Esophagus squamous epithelium (tissue), 5 donors: ENCODE measurements around the gene RINL. TPM values are rescaled to one million over a fixed set of nuclear protein-coding genes. Genes with fewer than 3 reads are reported as not detected.

Experiments used
- DNase-seq: peaks from one replicate; lab custom pipeline; 2025; lab: John Stamatoyannopoulos, UW
- H3K27ac ChIP-seq, 4 donors: fragments of 200-600 bp; sonication (generic); one replicate each; pipeline ENCODE4 v1.5.1; 2016 to 2019; ENCODE audit warnings: mild to moderate bottlenecking in 1 of 4
- H3K27me3 ChIP-seq, 4 donors: fragments of 200-600 bp; sonication (generic); 1 replicate in 3 of 4; 2 replicates in 1 of 4; pipeline versions ENCODE4 v1.5.1 to v1.6.0; 2017 to 2021; ENCODE audit warnings: antibody characterized with exemption in 1 of 4
- H3K36me3 ChIP-seq, 3 donors: fragments of 200-600 bp; sonication (generic); one replicate each; pipeline ENCODE4 v1.5.1; 2016 to 2019
- H3K4me1 ChIP-seq, 3 donors: fragments of 200-600 bp; sonication (generic); one replicate each; pipeline ENCODE4 v1.5.1; 2017 to 2019
- H3K4me3 ChIP-seq, 4 donors: fragments of 200-600 bp; sonication (generic); 1 replicate in 3 of 4; 2 replicates in 1 of 4; pipeline ENCODE4 v1.5.1; 2016 to 2019; ENCODE audit warnings: mild to moderate bottlenecking in 2 of 4, moderate library complexity in 1 of 4
- H3K9me3 ChIP-seq, 3 donors: fragments of 200-600 bp; sonication (generic); one replicate each; pipeline ENCODE4 v1.5.1; 2016 to 2019
- CTCF ChIP-seq, 6 experiments: fragments of 450-650 bp in 4 of 6; fragments of 200-600 bp in 2 of 6; sonication (generic) in 2 of 6; IDR thresholded peaks; one replicate each; pipeline ENCODE4 v1.5.1; 2016 to 2019; ENCODE audit warnings: antibody characterized with exemption in 6 of 6, mild to moderate bottlenecking in 4 of 6, moderate library complexity in 4 of 6
- POLR2A ChIP-seq, 4 donors: fragments of 450-650 bp; IDR thresholded peaks; one replicate each; pipeline ENCODE4 v1.6.1; 2017; ENCODE audit warnings: antibody characterized with exemption in 4 of 4, mild to moderate bottlenecking in 4 of 4, moderate library complexity in 3 of 4
- WGBS, 2 donors: methylation state at CpG; one replicate each; pipeline ENCODE4 v1.1.5; 2018; 5-methylcytosine and 5-hydroxymethylcytosine counted together
- intact Hi-C: fragments of 100-400 bp; cut with DNase I; formaldehyde crosslinking; loops from one replicate; pipeline ENCODE4 v1.15.0; 2022
- total RNA-seq, 4 donors: library from RNA; depleted of rRNA; stranded (reverse); fragments of >200 nt; gene quantifications; one replicate each; pipeline ENCODE4 v1.1.0, GENCODE V29; 2016
- donor health status: DM: yes; HTN: yes; CAD: no.

The RINL gene
- total RNA-seq, 4 donors from 2014 or later, result 4.8 to 14.9 (median 5.7) TPM

DNA sequence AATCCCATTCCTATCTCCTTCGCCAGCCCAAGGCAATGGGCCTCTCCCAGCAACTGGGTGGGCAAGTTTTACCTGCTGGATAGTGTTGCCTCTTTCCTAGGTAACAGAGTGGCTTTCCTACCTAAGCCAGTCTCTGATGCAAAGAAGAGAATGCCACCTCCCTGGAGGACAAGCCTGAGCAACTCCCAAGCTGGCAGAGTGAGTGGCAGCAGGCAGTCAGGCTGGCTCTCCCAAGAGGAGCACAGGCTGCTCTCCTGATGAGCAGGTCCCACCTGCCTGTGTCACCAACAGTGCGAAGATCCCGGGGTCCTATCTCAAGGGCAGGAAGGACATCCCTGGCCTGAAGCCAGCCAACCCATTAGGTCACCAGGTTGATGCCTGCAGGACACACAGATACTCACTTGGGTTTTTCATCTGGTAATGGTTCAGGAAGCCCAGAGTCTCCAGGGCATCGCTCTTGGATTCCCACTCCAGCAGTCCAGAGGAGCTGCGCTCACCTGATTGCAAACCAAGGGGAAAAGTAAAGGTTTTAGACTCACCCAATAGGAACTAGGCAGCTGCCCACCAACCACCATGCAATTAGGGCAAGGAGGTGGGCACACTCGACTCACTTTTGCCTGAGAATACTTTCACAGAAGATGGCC lies 41.0 kb downstream of the RINL start:
- intact Hi-C loops, result loop anchor here (10.0 kb wide), 1 partner anchor 102 kb away; no protein-coding TSS in a partner anchor
- H3K4me3 ChIP-seq, result no peak overlapping the region
- DNase-seq, result no peak
- peak overlapping the region; percentile 77 to 94 (median 87) for H3K27ac ChIP-seq
- H3K27me3 ChIP-seq, result no peaks in the 10 kb centered on the region
- TF ChIP-seq CTCF (IDR thresholded peaks at IDR 0.05) (no peak), POLR2A (IDR thresholded peaks at IDR 0.05) (no peak)
- H3K4me1 ChIP-seq, result peaks cover 31 to 87% (median 58%) of the 10 kb centered on the region in 3 donors
- WGBS, 2 donors, result 46 to 61% methylated on average over 2 to 3 of the region's 6 CpGs
- peaks cover 54 to 78% (median 58%) of the 10 kb centered on the region in 3 donors for H3K36me3 ChIP-seq
- H3K9me3 ChIP-seq, result no peaks in the 10 kb centered on the region

DNA sequence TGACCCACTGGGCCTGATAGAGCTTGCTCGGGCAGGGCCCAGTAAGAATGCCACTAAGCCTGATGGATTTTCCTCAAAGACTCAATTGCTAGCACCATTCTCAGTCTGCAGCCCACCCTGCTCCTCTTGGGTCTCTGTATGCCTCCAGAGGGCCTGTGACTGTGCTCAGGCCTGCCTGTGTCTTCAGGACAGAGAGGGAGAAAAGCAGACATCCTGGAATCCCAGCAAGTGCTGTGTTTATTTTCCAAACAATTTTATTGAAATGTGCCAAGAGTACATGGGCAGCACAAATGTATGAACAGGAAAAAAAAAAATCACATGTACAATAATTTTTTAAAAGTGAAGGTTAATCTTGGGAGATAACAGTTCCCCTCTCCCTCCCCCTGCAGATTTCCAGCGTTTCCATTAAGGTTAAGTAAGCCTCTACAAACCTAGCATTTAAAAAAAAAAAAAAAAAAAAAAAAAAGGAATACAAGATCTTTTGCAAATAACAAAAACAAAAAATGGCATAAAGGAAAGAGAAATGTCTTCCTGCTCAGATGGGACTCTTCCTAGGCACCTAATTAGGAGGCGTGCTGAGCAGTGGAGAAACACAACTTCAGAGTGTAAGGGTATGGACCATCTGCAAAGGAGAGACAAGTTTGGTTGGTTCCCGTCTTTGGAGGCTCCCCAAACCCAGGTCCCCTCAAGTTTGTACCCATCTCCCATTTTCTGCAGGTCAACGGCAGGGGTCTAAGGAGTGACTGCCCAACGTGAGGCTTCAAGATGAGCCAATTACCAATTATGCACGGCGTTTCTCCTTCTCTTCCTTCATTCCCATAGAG lies 41.7 kb downstream of the RINL start:
- peaks cover 48 to 70% (median 52%) of the 10 kb centered on the region in 3 donors for H3K36me3 ChIP-seq
- DNase-seq, result no peak
- intact Hi-C loops, result loop anchor here (10.0 kb wide), 1 partner anchor 102 kb away; no protein-coding TSS in a partner anchor
- 57 to 63% methylated on average over 8 of the region's 8 CpGs for WGBS, 2 donors
- H3K27me3 ChIP-seq, result no peaks in the 10 kb centered on the region
- TF ChIP-seq POLR2A (IDR thresholded peaks at IDR 0.05) (no peak), CTCF (IDR thresholded peaks at IDR 0.05) (no peak)
- H3K4me1 ChIP-seq, result peaks cover 34 to 84% (median 59%) of the 10 kb centered on the region in 3 donors
- H3K4me3 ChIP-seq, result no peak overlapping the region
- no peaks in the 10 kb centered on the region for H3K9me3 ChIP-seq
- peak overlapping the region; percentile 77 to 94 (median 87) for H3K27ac ChIP-seq

GRCh38 chr19:38834590-38834989 lies 43.5 kb downstream of the RINL start:
- Histone ChIP-seq H3K27ac (peak overlapping the region in 2 of 4 donors; percentile 94 to 95), H3K4me1 (peaks cover 38 to 82% (median 59%) of the 10 kb centered on the region in 3 donors), H3K4me3 (no peak overlapping the region), H3K9me3 (no peaks in the 10 kb centered on the region), H3K36me3 (peaks cover 33 to 64% (median 38%) of the 10 kb centered on the region in 3 donors), H3K27me3 (no peaks in the 10 kb centered on the region)
- DNase-seq, result no peak
- 86 to 94% methylated on average over 6 of the region's 6 CpGs for WGBS, 2 donors
- no peak for TF ChIP-seq POLR2A (IDR thresholded peaks at IDR 0.05)
- TF ChIP-seq CTCF (IDR thresholded peaks at IDR 0.05), result no peak
- intact Hi-C loops, result loop anchor here (10.0 kb wide), 1 partner anchor 100 kb away; no protein-coding TSS in a partner anchor

GRCh38 chr19:38834104-38834490 lies 44.0 kb downstream of the RINL start:
- WGBS, 2 donors, result 83 to 90% methylated on average over 3 to 4 of the region's 4 CpGs
- Histone ChIP-seq H3K4me1 (peaks cover 35 to 82% (median 58%) of the 10 kb centered on the region in 3 donors), H3K4me3 (no peak overlapping the region), H3K36me3 (peaks cover 32 to 64% (median 33%) of the 10 kb centered on the region in 3 donors), H3K27me3 (no peaks in the 10 kb centered on the region), H3K27ac (peak overlapping the region in 2 of 4 donors; percentile 94 to 95), H3K9me3 (no peaks in the 10 kb centered on the region)
- intact Hi-C loops, result loop anchor here (10.0 kb wide), 1 partner anchor 99 kb away; no protein-coding TSS in a partner anchor
- DNase-seq, result no peak
- TF ChIP-seq CTCF (IDR thresholded peaks at IDR 0.05), result no peak
- no peak for TF ChIP-seq POLR2A (IDR thresholded peaks at IDR 0.05)
